RPMI7951 (cell line): ENCODE data around the gene MINK1. TPM values are rescaled to one million over a fixed set of nuclear protein-coding genes. Genes with fewer than 3 reads are reported as not detected.

Source experiments
- total RNA-seq: library from RNA; depleted of rRNA; stranded (reverse); fragments of >200 nt; shearing (Covaris generic); gene quantifications from 2 replicates; pipeline ENCODE4 v1.2.3, GENCODE V29; 2014; rRNA removed

The MINK1 gene
- total RNA-seq, 1 experiment from 2014 or later, result 11.1 TPM

Other genes with a start within 250 kb of the MINK1 start
- gene SMTNL2, start 248.8 kb upstream of the MINK1 start, total RNA-seq, result not detected in 2 replicates
- gene ALOX15, start 191.7 kb upstream of the MINK1 start, total RNA-seq, result not detected in 2 replicates
- 8.8 and 23.7 TPM in 2 replicates for gene PELP1, start 129.2 kb upstream of the MINK1 start, total RNA-seq
- gene ARRB2, start 122.7 kb upstream of the MINK1 start, total RNA-seq, result 10.6 and 14.3 TPM in 2 replicates
- gene MED11, start 101.9 kb upstream of the MINK1 start, total RNA-seq, result 25.4 and 26.4 TPM in 2 replicates
- not detected in 2 replicates for gene ZMYND15, start 93.5 kb upstream of the MINK1 start, total RNA-seq
- 0.12 and 0.29 TPM in 2 replicates for gene CXCL16, start 93.4 kb upstream of the MINK1 start, total RNA-seq
- gene TM4SF5, start 61.5 kb upstream of the MINK1 start, total RNA-seq, result not detected in 2 replicates
- gene VMO1, start 47.0 kb upstream of the MINK1 start, total RNA-seq, result 0.96 and 1.3 TPM in 2 replicates
- gene GLTPD2, start 44.4 kb upstream of the MINK1 start, total RNA-seq, result not detected in 2 replicates
- gene PSMB6, start 37.2 kb upstream of the MINK1 start, total RNA-seq, result 319 and 393 TPM in 2 replicates
- gene PLD2, start 26.2 kb upstream of the MINK1 start, total RNA-seq, result 7.0 and 12.1 TPM in 2 replicates
- gene C17orf107, start 66.2 kb downstream of the MINK1 start, total RNA-seq, result 0.12 and 0.20 TPM in 2 replicates
- not detected in 2 replicates for gene CHRNE, start 69.8 kb downstream of the MINK1 start, total RNA-seq
- not detected in 2 replicates for gene GP1BA, start 98.9 kb downstream of the MINK1 start, total RNA-seq
- gene SLC25A11, start 106.7 kb downstream of the MINK1 start, total RNA-seq, result 45.3 and 71.5 TPM in 2 replicates
- gene RNF167, start 106.9 kb downstream of the MINK1 start, total RNA-seq, result 24.0 and 25.2 TPM in 2 replicates
- gene PFN1, start 115.2 kb downstream of the MINK1 start, total RNA-seq, result 894 and 1,372 TPM in 2 replicates
- 2.3 and 2.9 TPM in 2 replicates for gene ENO3, start 117.8 kb downstream of the MINK1 start, total RNA-seq
- 33.2 and 35.9 TPM in 2 replicates for gene SPAG7, start 134.5 kb downstream of the MINK1 start, total RNA-seq
- gene CAMTA2, start 154.3 kb downstream of the MINK1 start, total RNA-seq, result 2.9 and 3.9 TPM in 2 replicates
- gene INCA1, start 164.2 kb downstream of the MINK1 start, total RNA-seq, result 0.24 TPM in 1 of 2 replicates, not detected in the other
- 21.4 and 32.9 TPM in 2 replicates for gene KIF1C, start 164.6 kb downstream of the MINK1 start, total RNA-seq
- gene SLC52A1, start 202.1 kb downstream of the MINK1 start, total RNA-seq, result not detected in 2 replicates
- 0.36 and 0.39 TPM in 2 replicates for gene ZFP3, start 245.1 kb downstream of the MINK1 start, total RNA-seq